GM23338 (cell line): ENCODE data around the gene CD86. TPM values are rescaled to one million over a fixed set of nuclear protein-coding genes. Genes with fewer than 3 reads are reported as not detected.

ENCODE experiments used
- ATAC-seq: fragments of 200-7000 bp; cut with Tn5 transposase; 3 replicates; pipeline ENCODE4 v1.9.1; 2020
- DNase-seq: peaks from one replicate; pipeline ENCODE4 v3.0.0-alpha.2; 2015; ENCODE audit warnings: low spot score
- H2AFZ ChIP-seq: fragments of 200-600 bp; sonication (generic); 2 replicates; pipeline ENCODE4 v1.8.0; 2016; ENCODE audit warnings: antibody characterized with exemption, mild to moderate bottlenecking, moderate library complexity
- H3F3A ChIP-seq: fragments of 200-600 bp; sonication (generic); replicated peaks from 2 replicates; pipeline ENCODE4 v1.8.0; 2017; ENCODE audit warnings: antibody characterized with exemption, mixed run types, low read depth
- H3K27ac ChIP-seq: fragments of 200-600 bp; sonication (generic); 2 replicates; pipeline ENCODE4 v1.6.1; 2016; ENCODE audit warnings: low read depth
- H3K27me3 ChIP-seq: fragments of 200-600 bp; sonication (generic); 2 replicates; pipeline ENCODE4 v1.8.0; 2016; ENCODE audit warnings: mild to moderate bottlenecking, mixed run types, moderate library complexity; ENCODE audit not compliant: insufficient read depth
- H3K36me3 ChIP-seq: fragments of 200-600 bp; sonication (generic); 2 replicates; pipeline ENCODE4 v1.8.0; 2016; ENCODE audit warnings: mild to moderate bottlenecking; ENCODE audit not compliant: insufficient read depth
- H3K4me1 ChIP-seq: fragments of 200-600 bp; sonication (generic); 2 replicates; pipeline ENCODE4 v1.8.0; 2016; ENCODE audit warnings: mild to moderate bottlenecking, moderate library complexity; ENCODE audit not compliant: insufficient read depth
- H3K4me2 ChIP-seq: fragments of 200-600 bp; sonication (generic); 2 replicates; pipeline ENCODE4 v1.7.1; 2017; ENCODE audit warnings: mixed run types
- H3K4me3 ChIP-seq: fragments of 200-600 bp; sonication (generic); 2 replicates; pipeline ENCODE4 v1.6.1; 2016; ENCODE audit warnings: mixed run types
- H3K79me2 ChIP-seq: fragments of 200-600 bp; sonication (generic); replicated peaks from 2 replicates; pipeline ENCODE4 v1.8.0; 2017; ENCODE audit warnings: mild to moderate bottlenecking; ENCODE audit not compliant: insufficient read depth
- H3K9me2 ChIP-seq: fragments of 200-600 bp; sonication (generic); 2 replicates; pipeline ENCODE4 v1.8.0; 2017; ENCODE audit not compliant: insufficient read depth
- H4K20me1 ChIP-seq: fragments of 200-600 bp; sonication (generic); replicated peaks from 2 replicates; pipeline ENCODE4 v1.8.0; 2017; ENCODE audit warnings: mild to moderate bottlenecking; ENCODE audit not compliant: insufficient read depth
- H3K27ac Mint-ChIP-seq: 2 replicates; pipeline ENCODE4 v1.8.0; 2020; ENCODE audit warnings: inconsistent platforms, mild to moderate bottlenecking, moderate library complexity, mixed read lengths
- H3K27me3 Mint-ChIP-seq: 3 replicates; pipeline ENCODE4 v1.8.0; 2022; ENCODE audit warnings: low read depth, mild to moderate bottlenecking, moderate library complexity, mixed read lengths, inconsistent platforms; ENCODE audit not compliant: insufficient read depth, poor library complexity
- H3K36me3 Mint-ChIP-seq: 3 replicates; pipeline ENCODE4 v1.8.0; 2021; ENCODE audit warnings: low read depth, mild to moderate bottlenecking, inconsistent platforms, moderate library complexity, mixed read lengths
- H3K4me1 Mint-ChIP-seq: 3 replicates; pipeline ENCODE4 v1.8.0; 2020; ENCODE audit warnings: mild to moderate bottlenecking, inconsistent platforms, mixed read lengths
- H3K4me3 Mint-ChIP-seq: 3 replicates; pipeline ENCODE4 v1.8.0; 2021; ENCODE audit warnings: moderate library complexity, mild to moderate bottlenecking, inconsistent platforms, mixed read lengths
- H3K9me3 Mint-ChIP-seq: 3 replicates; pipeline ENCODE4 v1.8.0; 2020; ENCODE audit warnings: moderate library complexity, mild to moderate bottlenecking, inconsistent platforms, mixed read lengths
- CREB1 ChIP-seq: fragments of 250-450 bp; sonication (Bioruptor Pico); IDR thresholded peaks from 2 replicates; pipeline ENCODE4 v1.5.0; 2020; ENCODE audit warnings: low read depth, mild to moderate bottlenecking, moderate library complexity
- EZH2 ChIP-seq: fragments of 200-600 bp; sonication (generic); IDR thresholded peaks from one replicate; pipeline ENCODE4 v1.8.0; 2017; ENCODE audit warnings: antibody characterized with exemption, mild to moderate bottlenecking, low read depth; ENCODE audit not compliant: unreplicated experiment
- EZH2phosphoT487 ChIP-seq: fragments of 200-600 bp; sonication (generic); IDR thresholded peaks from one replicate; pipeline ENCODE4 v1.8.1; 2018; ENCODE audit warnings: antibody characterized with exemption; ENCODE audit not compliant: unreplicated experiment
- JUNB ChIP-seq: IDR thresholded peaks from one replicate; pipeline ENCODE4 v1.6.1; 2016; ENCODE audit warnings: antibody characterized with exemption; ENCODE audit not compliant: unreplicated experiment
- NANOG ChIP-seq: IDR thresholded peaks from 2 replicates; pipeline ENCODE4 v1.6.1; 2016; ENCODE audit warnings: antibody characterized with exemption, borderline replicate concordance
- POLR2AphosphoS5 ChIP-seq: IDR thresholded peaks from 2 replicates; pipeline ENCODE4 v1.6.1; 2016; ENCODE audit warnings: antibody characterized with exemption, low read depth
- STAT1 ChIP-seq: IDR thresholded peaks from one replicate; pipeline ENCODE4 v1.6.1; 2016; ENCODE audit warnings: antibody characterized with exemption; ENCODE audit not compliant: unreplicated experiment
- ZNF114 ChIP-seq: fragments of 250-450 bp; sonication (Bioruptor Pico); IDR thresholded peaks from 2 replicates; pipeline ENCODE4 v1.5.0; 2020; ENCODE audit warnings: mild to moderate bottlenecking, moderate library complexity
- ZNF331 ChIP-seq: fragments of 250-450 bp; sonication (Bioruptor Pico); IDR thresholded peaks from 2 replicates; pipeline ENCODE4 v1.5.0; 2020; ENCODE audit warnings: low read depth, mild to moderate bottlenecking, moderate library complexity
- polyA plus RNA-seq: library from polyadenylated mRNA; unstranded; fragments of >200 nt; fragmentation: Nextera tagmentation; extraction: Ambion mirVana; gene quantifications from 2 replicates; pipeline ENCODE4 v1.2.1, GENCODE V29; 2016
- total RNA-seq: library from RNA; depleted of rRNA; stranded (reverse); fragments of >200 nt; shearing (Covaris generic); gene quantifications from 2 replicates; pipeline ENCODE4 v1.2.3, GENCODE V29; 2014
- TF ChIP-seq, protein P1 (sequence below): IDR thresholded peaks from 2 replicates; pipeline ENCODE4 v1.6.1; 2016; ENCODE audit warnings: antibody characterized with exemption
- TF ChIP-seq, protein P2 (sequence below): fragments of 250-450 bp; sonication (Bioruptor Pico); IDR thresholded peaks from 2 replicates; pipeline ENCODE4 v1.5.0; 2020; ENCODE audit warnings: mild to moderate bottlenecking, moderate library complexity
- TF ChIP-seq, protein P3 (sequence below), 2 experiments: fragments of 200-600 bp in 1 of 2; sonication (generic) in 1 of 2; conservative IDR thresholded peaks; 2 replicates each; pipeline versions ENCODE4 v1.5.1 to v1.6.1; 2016 to 2017; ENCODE audit warnings: antibody characterized with exemption in 2 of 2, low read depth in 2 of 2, mild to moderate bottlenecking in 2 of 2, moderate library complexity in 1 of 2
- TF ChIP-seq, protein P4 (sequence below): IDR thresholded peaks from one replicate; pipeline ENCODE4 v1.6.1; 2018; ENCODE audit warnings: antibody characterized with exemption; ENCODE audit not compliant: unreplicated experiment

CD86 gene
- total and polyA plus RNA-seq, 2 experiments from 2014 or later, result 0.97 TPM; not detected in 1

DNA sequence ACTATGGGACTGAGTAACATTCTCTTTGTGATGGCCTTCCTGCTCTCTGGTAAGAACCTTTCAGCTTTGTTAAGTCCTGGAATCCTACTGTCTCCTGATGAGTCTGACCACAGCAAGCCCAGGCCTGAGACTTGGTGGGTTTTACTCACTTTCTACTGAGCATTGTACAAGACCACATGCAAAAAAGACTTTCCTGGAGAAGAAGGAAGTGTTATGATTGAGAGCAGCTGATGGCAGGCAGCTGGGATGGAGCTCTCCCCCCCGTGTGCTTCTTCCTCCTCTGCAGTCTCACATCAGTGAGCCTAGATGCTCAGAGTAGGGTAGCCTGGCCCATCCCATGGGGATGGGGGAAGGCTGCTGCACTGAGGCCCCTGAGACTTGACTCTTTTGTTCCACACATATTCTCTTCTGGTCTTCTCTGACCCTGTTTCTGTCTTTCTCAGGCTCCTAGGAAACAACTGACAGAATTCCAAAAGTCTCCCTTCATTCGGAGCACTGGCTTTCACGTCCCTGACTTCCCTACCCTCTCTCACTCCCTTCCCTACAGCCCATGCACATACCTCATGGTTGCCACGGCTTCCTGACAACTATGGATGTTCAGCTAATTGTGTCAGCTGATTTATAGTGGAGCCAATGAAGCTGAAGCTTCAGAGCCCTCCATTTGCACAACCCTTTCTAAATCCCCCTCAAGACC lies 36.6 kb downstream of the CD86 start:
- Histone ChIP-seq H3K27ac (no peak overlapping the region), H3K4me2 (no peak overlapping the region), H4K20me1 (no peaks in the 10 kb centered on the region), H3K36me3 (no peaks in the 10 kb centered on the region), H3K27me3 (no peaks in the 10 kb centered on the region), H3K4me3 (no peak overlapping the region), H3K9me2 (no peaks in the 10 kb centered on the region), H3K79me2 (no peaks in the 10 kb centered on the region), H3F3A (no peaks in the 10 kb centered on the region), H2AFZ (peak overlapping the region; percentile 83), H3K4me1 (no peaks in the 10 kb centered on the region)
- Mint-ChIP-seq H3K27ac (no peak overlapping the region), H3K9me3 (no peaks in the 10 kb centered on the region), H3K27me3 (peaks cover 7% of the 10 kb centered on the region), H3K4me1 (no peaks in the 10 kb centered on the region), H3K4me3 (no peak overlapping the region), H3K36me3 (no peaks in the 10 kb centered on the region)
- TF ChIP-seq ZNF114, result no peak
- no peak for TF ChIP-seq EZH2
- TF ChIP-seq EZH2phosphoT487, result no peak
- TF ChIP-seq CREB1 (CRISPR knock-in tag), result no peak
- TF ChIP-seq, protein P1, sequence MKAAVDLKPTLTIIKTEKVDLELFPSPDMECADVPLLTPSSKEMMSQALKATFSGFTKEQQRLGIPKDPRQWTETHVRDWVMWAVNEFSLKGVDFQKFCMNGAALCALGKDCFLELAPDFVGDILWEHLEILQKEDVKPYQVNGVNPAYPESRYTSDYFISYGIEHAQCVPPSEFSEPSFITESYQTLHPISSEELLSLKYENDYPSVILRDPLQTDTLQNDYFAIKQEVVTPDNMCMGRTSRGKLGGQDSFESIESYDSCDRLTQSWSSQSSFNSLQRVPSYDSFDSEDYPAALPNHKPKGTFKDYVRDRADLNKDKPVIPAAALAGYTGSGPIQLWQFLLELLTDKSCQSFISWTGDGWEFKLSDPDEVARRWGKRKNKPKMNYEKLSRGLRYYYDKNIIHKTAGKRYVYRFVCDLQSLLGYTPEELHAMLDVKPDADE, result no peak
- TF ChIP-seq, protein P2, sequence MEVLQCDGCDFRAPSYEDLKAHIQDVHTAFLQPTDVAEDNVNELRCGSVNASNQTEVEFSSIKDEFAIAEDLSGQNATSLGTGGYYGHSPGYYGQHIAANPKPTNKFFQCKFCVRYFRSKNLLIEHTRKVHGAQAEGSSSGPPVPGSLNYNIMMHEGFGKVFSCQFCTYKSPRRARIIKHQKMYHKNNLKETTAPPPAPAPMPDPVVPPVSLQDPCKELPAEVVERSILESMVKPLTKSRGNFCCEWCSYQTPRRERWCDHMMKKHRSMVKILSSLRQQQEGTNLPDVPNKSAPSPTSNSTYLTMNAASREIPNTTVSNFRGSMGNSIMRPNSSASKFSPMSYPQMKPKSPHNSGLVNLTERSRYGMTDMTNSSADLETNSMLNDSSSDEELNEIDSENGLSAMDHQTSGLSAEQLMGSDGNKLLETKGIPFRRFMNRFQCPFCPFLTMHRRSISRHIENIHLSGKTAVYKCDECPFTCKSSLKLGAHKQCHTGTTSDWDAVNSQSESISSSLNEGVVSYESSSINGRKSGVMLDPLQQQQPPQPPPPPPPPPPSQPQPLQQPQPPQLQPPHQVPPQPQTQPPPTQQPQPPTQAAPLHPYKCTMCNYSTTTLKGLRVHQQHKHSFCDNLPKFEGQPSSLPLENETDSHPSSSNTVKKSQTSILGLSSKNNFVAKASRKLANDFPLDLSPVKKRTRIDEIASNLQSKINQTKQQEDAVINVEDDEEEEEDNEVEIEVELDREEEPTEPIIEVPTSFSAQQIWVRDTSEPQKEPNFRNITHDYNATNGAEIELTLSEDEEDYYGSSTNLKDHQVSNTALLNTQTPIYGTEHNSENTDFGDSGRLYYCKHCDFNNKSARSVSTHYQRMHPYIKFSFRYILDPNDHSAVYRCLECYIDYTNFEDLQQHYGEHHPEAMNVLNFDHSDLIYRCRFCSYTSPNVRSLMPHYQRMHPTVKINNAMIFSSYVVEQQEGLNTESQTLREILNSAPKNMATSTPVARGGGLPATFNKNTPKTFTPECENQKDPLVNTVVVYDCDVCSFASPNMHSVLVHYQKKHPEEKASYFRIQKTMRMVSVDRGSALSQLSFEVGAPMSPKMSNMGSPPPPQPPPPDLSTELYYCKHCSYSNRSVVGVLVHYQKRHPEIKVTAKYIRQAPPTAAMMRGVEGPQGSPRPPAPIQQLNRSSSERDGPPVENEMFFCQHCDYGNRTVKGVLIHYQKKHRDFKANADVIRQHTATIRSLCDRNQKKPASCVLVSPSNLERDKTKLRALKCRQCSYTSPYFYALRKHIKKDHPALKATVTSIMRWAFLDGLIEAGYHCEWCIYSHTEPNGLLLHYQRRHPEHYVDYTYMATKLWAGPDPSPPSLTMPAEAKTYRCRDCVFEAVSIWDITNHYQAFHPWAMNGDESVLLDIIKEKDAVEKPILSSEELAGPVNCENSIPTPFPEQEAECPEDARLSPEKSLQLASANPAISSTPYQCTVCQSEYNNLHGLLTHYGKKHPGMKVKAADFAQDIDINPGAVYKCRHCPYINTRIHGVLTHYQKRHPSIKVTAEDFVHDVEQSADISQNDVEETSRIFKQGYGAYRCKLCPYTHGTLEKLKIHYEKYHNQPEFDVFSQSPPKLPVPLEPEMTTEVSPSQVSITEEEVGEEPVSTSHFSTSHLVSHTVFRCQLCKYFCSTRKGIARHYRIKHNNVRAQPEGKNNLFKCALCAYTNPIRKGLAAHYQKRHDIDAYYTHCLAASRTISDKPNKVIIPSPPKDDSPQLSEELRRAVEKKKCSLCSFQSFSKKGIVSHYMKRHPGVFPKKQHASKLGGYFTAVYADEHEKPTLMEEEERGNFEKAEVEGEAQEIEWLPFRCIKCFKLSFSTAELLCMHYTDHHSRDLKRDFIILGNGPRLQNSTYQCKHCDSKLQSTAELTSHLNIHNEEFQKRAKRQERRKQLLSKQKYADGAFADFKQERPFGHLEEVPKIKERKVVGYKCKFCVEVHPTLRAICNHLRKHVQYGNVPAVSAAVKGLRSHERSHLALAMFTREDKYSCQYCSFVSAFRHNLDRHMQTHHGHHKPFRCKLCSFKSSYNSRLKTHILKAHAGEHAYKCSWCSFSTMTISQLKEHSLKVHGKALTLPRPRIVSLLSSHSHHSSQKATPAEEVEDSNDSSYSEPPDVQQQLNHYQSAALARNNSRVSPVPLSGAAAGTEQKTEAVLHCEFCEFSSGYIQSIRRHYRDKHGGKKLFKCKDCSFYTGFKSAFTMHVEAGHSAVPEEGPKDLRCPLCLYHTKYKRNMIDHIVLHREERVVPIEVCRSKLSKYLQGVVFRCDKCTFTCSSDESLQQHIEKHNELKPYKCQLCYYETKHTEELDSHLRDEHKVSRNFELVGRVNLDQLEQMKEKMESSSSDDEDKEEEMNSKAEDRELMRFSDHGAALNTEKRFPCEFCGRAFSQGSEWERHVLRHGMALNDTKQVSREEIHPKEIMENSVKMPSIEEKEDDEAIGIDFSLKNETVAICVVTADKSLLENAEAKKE (CRISPR knock-in tag), result no peak
- TF ChIP-seq JUNB, result no peak
- TF ChIP-seq, protein P3, sequence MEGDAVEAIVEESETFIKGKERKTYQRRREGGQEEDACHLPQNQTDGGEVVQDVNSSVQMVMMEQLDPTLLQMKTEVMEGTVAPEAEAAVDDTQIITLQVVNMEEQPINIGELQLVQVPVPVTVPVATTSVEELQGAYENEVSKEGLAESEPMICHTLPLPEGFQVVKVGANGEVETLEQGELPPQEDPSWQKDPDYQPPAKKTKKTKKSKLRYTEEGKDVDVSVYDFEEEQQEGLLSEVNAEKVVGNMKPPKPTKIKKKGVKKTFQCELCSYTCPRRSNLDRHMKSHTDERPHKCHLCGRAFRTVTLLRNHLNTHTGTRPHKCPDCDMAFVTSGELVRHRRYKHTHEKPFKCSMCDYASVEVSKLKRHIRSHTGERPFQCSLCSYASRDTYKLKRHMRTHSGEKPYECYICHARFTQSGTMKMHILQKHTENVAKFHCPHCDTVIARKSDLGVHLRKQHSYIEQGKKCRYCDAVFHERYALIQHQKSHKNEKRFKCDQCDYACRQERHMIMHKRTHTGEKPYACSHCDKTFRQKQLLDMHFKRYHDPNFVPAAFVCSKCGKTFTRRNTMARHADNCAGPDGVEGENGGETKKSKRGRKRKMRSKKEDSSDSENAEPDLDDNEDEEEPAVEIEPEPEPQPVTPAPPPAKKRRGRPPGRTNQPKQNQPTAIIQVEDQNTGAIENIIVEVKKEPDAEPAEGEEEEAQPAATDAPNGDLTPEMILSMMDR (conservative IDR thresholded peaks at IDR 0.05; ENCODE audit: low read depth in 2 of 2), result no peak
- TF ChIP-seq, protein P4, sequence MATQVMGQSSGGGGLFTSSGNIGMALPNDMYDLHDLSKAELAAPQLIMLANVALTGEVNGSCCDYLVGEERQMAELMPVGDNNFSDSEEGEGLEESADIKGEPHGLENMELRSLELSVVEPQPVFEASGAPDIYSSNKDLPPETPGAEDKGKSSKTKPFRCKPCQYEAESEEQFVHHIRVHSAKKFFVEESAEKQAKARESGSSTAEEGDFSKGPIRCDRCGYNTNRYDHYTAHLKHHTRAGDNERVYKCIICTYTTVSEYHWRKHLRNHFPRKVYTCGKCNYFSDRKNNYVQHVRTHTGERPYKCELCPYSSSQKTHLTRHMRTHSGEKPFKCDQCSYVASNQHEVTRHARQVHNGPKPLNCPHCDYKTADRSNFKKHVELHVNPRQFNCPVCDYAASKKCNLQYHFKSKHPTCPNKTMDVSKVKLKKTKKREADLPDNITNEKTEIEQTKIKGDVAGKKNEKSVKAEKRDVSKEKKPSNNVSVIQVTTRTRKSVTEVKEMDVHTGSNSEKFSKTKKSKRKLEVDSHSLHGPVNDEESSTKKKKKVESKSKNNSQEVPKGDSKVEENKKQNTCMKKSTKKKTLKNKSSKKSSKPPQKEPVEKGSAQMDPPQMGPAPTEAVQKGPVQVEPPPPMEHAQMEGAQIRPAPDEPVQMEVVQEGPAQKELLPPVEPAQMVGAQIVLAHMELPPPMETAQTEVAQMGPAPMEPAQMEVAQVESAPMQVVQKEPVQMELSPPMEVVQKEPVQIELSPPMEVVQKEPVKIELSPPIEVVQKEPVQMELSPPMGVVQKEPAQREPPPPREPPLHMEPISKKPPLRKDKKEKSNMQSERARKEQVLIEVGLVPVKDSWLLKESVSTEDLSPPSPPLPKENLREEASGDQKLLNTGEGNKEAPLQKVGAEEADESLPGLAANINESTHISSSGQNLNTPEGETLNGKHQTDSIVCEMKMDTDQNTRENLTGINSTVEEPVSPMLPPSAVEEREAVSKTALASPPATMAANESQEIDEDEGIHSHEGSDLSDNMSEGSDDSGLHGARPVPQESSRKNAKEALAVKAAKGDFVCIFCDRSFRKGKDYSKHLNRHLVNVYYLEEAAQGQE, result no peak
- no peak for TF ChIP-seq ZNF331
- TF ChIP-seq NANOG, result no peak
- TF ChIP-seq STAT1, result no peak
- TF ChIP-seq POLR2AphosphoS5, result no peak
- ATAC-seq (no peak), DNase-seq (no peak)
